ENCODE measurements around the gene AGBL1. TPM values are rescaled to one million over a fixed set of nuclear protein-coding genes. Genes with fewer than 3 reads are reported as not detected.

The AGBL1 gene
- total RNA-seq, 1 experiment from 2014 or later = not detected

GRCh38 chr15:86846036-86846435 lies 766.4 kb downstream of the AGBL1 start:
- no peaks in the 10 kb centered on the region for H3K4me1 ChIP-seq
- ChIA-PET POLR2A (no interaction called here), CTCF (no interaction called here)
- BruUV-seq (replicated peaks) = no TSS peak
- Mint-ChIP-seq H3K27ac (ENCODE audit: unreplicated experiment) (no peak overlapping the region), H3K36me3 (ENCODE audit: insufficient read depth, unreplicated experiment) (no peaks in the 10 kb centered on the region), H3K9me3 (ENCODE audit: unreplicated experiment) (no peaks in the 10 kb centered on the region), H3K27me3 (ENCODE audit: insufficient read depth, unreplicated experiment) (peaks cover 8% of the 10 kb centered on the region), H3K4me1 (ENCODE audit: low read depth, unreplicated experiment) (no peaks in the 10 kb centered on the region), H3K4me3 (ENCODE audit: unreplicated experiment) (no peak overlapping the region)
- no peaks in the 10 kb centered on the region for H3K36me3 ChIP-seq (ENCODE audit: control insufficient read depth, insufficient read depth, low read length)
- intact Hi-C loops (cut with micrococcal nuclease; ENCODE audit: unreplicated experiment) = no loop called here
- TF ChIP-seq CTCF (IDR thresholded peaks at IDR 0.05; ENCODE audit: insufficient read depth in 1 of 2, low read depth in 1 of 2, low read length in 1 of 2, severe bottlenecking in 1 of 2, unreplicated experiment in 1 of 2) = no peak
- DNase-seq = no peak
- H3K9me3 ChIP-seq = no peaks in the 10 kb centered on the region
- no peaks in the 10 kb centered on the region for H3K27me3 ChIP-seq (replicated peaks; ENCODE audit: control insufficient read depth, insufficient read depth, low read length)
- no peak overlapping the region for H3K4me3 ChIP-seq (ENCODE audit: low read depth, low read length)

GRCh38 chr15:86849136-86849535 lies 769.5 kb downstream of the AGBL1 start:
- CTCF ChIA-PET = no interaction called here

GRCh38 chr15:86849558-86850285 lies 770.1 kb downstream of the AGBL1 start:
- DNase-seq = no peak
- peaks cover 5% of the 10 kb centered on the region for H3K27me3 Mint-ChIP-seq (ENCODE audit: insufficient read depth, unreplicated experiment)

More at GRCh38 chr15:86849136-86849535, 769.5 kb downstream of the AGBL1 start:
- Mint-ChIP-seq H3K9me3 (ENCODE audit: unreplicated experiment) (no peaks in the 10 kb centered on the region), H3K4me3 (ENCODE audit: unreplicated experiment) (no peak overlapping the region), H3K4me1 (ENCODE audit: low read depth, unreplicated experiment) (no peaks in the 10 kb centered on the region), H3K36me3 (ENCODE audit: insufficient read depth, unreplicated experiment) (no peaks in the 10 kb centered on the region), H3K27ac (ENCODE audit: unreplicated experiment) (no peak overlapping the region), H3K27me3 (ENCODE audit: insufficient read depth, unreplicated experiment) (peaks cover 5% of the 10 kb centered on the region)
- Histone ChIP-seq H3K9me3 (no peaks in the 10 kb centered on the region), H3K4me1 (no peaks in the 10 kb centered on the region), H3K27me3 (replicated peaks; ENCODE audit: control insufficient read depth, insufficient read depth, low read length) (no peaks in the 10 kb centered on the region), H3K4me3 (ENCODE audit: low read depth, low read length) (no peak overlapping the region), H3K36me3 (ENCODE audit: control insufficient read depth, insufficient read depth, low read length) (no peaks in the 10 kb centered on the region)
- intact Hi-C loops (cut with micrococcal nuclease; ENCODE audit: unreplicated experiment) = no loop called here
- no peak for DNase-seq
- no TSS peak for BruUV-seq (replicated peaks)
- no peak for TF ChIP-seq CTCF (IDR thresholded peaks at IDR 0.05; ENCODE audit: insufficient read depth in 1 of 2, low read depth in 1 of 2, low read length in 1 of 2, severe bottlenecking in 1 of 2, unreplicated experiment in 1 of 2)
- POLR2A ChIA-PET = no interaction called here

More at GRCh38 chr15:86849558-86850285, 770.1 kb downstream of the AGBL1 start:
- Mint-ChIP-seq H3K27ac (ENCODE audit: unreplicated experiment) (no peak overlapping the region), H3K4me1 (ENCODE audit: low read depth, unreplicated experiment) (no peaks in the 10 kb centered on the region), H3K9me3 (ENCODE audit: unreplicated experiment) (no peaks in the 10 kb centered on the region), H3K36me3 (ENCODE audit: insufficient read depth, unreplicated experiment) (no peaks in the 10 kb centered on the region), H3K4me3 (ENCODE audit: unreplicated experiment) (no peak overlapping the region)
- Histone ChIP-seq H3K4me3 (ENCODE audit: low read depth, low read length) (no peak overlapping the region), H3K4me1 (no peaks in the 10 kb centered on the region), H3K36me3 (ENCODE audit: control insufficient read depth, insufficient read depth, low read length) (no peaks in the 10 kb centered on the region), H3K9me3 (no peaks in the 10 kb centered on the region), H3K27me3 (replicated peaks; ENCODE audit: control insufficient read depth, insufficient read depth, low read length) (no peaks in the 10 kb centered on the region)
- no peak for TF ChIP-seq CTCF (IDR thresholded peaks at IDR 0.05; ENCODE audit: insufficient read depth in 1 of 2, low read depth in 1 of 2, low read length in 1 of 2, severe bottlenecking in 1 of 2, unreplicated experiment in 1 of 2)
- POLR2A ChIA-PET = no interaction called here
- BruUV-seq (replicated peaks) = no TSS peak
- CTCF ChIA-PET = no interaction called here
- intact Hi-C loops (cut with micrococcal nuclease; ENCODE audit: unreplicated experiment) = no loop called here
